Measurements from ENCODE around the gene FOXA2. TPM values are rescaled to one million over a fixed set of nuclear protein-coding genes. Genes with fewer than 3 reads are reported as not detected.
A peak's percentile ranks its signal among the peaks of the same experiment; 100 is the strongest.

FOXA2 gene
- total and polyA plus RNA-seq, 2 of the 13 experiments (the other 11 are each of a cell fraction or from before 2014, with no cell fraction given) = 8.8 to 12.2 TPM

DNA sequence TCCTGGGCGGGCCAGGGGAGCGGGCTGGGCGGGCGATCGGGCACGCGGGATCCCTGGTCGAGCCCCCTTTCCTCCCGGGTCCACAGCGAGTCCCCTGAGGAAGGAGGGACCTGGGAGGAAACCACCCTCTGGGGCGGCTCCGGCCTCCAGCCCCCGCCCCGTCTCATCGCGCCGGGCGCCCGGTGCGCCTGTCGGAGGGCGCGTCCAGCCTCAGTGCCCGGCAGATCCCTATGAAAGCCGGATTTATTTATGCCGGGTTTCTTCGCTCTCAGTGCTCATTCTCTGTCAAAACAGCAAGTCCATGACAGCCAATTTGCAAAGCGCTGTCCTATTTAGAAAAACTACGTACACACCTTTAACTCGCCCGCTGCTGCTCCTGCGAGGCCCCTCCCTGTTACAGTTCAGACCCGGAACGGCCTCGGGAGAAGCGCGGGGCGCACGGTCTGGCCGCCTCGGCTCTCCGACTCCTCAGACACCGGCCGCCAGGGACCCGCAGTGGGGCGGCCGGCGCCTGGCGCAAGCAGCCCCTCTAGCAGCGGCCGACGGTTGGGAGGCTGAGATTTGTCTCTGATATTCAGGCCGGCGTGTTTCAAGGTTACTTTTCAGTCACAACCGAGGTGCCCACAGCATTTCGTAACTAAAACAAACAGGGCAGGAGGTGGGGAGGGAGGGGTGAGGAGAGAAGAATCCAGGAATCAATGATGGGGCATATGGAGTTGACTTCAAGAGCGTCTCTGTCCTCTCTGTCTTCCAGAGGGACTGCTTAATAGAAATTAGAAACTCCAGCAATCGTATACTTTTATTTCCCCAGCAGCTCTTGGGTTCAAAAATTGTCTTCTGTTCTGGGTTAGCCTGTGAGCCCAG, 782 bp upstream of the FOXA2 start (continued):
- TF ChIP-seq ARNT2 (CRISPR knock-in tag; IDR thresholded peaks at IDR 0.05; ENCODE audit: low read depth) = peak; percentile 55; the same call in 1 of the 2 replicates
- TF ChIP-seq, protein P1, sequence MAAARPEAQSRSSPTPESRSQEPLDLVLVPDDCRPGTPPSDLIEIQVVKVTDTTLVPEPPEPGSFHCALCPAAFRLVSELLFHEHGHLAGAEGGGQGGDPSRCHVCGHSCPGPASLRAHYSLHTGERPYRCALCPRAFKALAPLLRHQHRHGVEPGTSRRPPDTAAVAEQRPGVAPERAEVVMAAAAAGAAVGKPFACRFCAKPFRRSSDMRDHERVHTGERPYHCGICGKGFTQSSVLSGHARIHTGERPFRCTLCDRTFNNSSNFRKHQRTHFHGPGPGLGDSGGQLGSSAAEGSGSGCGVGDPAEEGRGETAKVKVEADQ (CRISPR knock-in tag; IDR thresholded peaks at IDR 0.05; ENCODE audit: borderline replicate concordance) = no peak
- peak; percentile 73; the same call in 1 of the 2 replicates for TF ChIP-seq NRL (CRISPR knock-in tag; IDR thresholded peaks at IDR 0.05; ENCODE audit: borderline replicate concordance)
- no peak; the same call in 1 of the 2 replicates for TF ChIP-seq SMYD3 (CRISPR knock-in tag; IDR thresholded peaks at IDR 0.05)
- TF ChIP-seq ZNF468 (CRISPR knock-in tag; IDR thresholded peaks at IDR 0.05) = no peak
- TF ChIP-seq, protein P2, sequence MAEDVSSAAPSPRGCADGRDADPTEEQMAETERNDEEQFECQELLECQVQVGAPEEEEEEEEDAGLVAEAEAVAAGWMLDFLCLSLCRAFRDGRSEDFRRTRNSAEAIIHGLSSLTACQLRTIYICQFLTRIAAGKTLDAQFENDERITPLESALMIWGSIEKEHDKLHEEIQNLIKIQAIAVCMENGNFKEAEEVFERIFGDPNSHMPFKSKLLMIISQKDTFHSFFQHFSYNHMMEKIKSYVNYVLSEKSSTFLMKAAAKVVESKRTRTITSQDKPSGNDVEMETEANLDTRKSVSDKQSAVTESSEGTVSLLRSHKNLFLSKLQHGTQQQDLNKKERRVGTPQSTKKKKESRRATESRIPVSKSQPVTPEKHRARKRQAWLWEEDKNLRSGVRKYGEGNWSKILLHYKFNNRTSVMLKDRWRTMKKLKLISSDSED (CRISPR knock-in tag; IDR thresholded peaks at IDR 0.05) = no peak
- TF ChIP-seq, protein P3, sequence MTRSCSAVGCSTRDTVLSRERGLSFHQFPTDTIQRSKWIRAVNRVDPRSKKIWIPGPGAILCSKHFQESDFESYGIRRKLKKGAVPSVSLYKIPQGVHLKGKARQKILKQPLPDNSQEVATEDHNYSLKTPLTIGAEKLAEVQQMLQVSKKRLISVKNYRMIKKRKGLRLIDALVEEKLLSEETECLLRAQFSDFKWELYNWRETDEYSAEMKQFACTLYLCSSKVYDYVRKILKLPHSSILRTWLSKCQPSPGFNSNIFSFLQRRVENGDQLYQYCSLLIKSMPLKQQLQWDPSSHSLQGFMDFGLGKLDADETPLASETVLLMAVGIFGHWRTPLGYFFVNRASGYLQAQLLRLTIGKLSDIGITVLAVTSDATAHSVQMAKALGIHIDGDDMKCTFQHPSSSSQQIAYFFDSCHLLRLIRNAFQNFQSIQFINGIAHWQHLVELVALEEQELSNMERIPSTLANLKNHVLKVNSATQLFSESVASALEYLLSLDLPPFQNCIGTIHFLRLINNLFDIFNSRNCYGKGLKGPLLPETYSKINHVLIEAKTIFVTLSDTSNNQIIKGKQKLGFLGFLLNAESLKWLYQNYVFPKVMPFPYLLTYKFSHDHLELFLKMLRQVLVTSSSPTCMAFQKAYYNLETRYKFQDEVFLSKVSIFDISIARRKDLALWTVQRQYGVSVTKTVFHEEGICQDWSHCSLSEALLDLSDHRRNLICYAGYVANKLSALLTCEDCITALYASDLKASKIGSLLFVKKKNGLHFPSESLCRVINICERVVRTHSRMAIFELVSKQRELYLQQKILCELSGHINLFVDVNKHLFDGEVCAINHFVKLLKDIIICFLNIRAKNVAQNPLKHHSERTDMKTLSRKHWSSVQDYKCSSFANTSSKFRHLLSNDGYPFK (CRISPR knock-in tag; IDR thresholded peaks at IDR 0.05; ENCODE audit: borderline replicate concordance) = no peak; the same call in 1 of the 2 replicates
- peak; percentile 93 for TF ChIP-seq HDAC1 (CRISPR knock-in tag; IDR thresholded peaks at IDR 0.05)
- TF ChIP-seq, protein P4, sequence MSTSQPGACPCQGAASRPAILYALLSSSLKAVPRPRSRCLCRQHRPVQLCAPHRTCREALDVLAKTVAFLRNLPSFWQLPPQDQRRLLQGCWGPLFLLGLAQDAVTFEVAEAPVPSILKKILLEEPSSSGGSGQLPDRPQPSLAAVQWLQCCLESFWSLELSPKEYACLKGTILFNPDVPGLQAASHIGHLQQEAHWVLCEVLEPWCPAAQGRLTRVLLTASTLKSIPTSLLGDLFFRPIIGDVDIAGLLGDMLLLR (CRISPR knock-in tag; IDR thresholded peaks at IDR 0.05) = 0 out of 2 replicates have a peak, but pooled peaks have one; percentile 34
- TF ChIP-seq ZFP1 (CRISPR knock-in tag; IDR thresholded peaks at IDR 0.05) = peak; percentile 82; the same call in 1 of the 2 replicates
- no peak for TF ChIP-seq SUZ12 (IDR thresholded peaks at IDR 0.05; ENCODE audit: low read depth, low read length)
- TF ChIP-seq ZNF557 (CRISPR knock-in tag; IDR thresholded peaks at IDR 0.05) = 0 out of 2 replicates have a peak, but pooled peaks have one; percentile 26
- TF ChIP-seq ZNF550 (CRISPR knock-in tag; IDR thresholded peaks at IDR 0.05; ENCODE audit: borderline replicate concordance) = peak; percentile 49; the same call in 1 of the 2 replicates
- no peak for TF ChIP-seq ZNF383 (CRISPR knock-in tag; IDR thresholded peaks at IDR 0.05; ENCODE audit: borderline replicate concordance)
- TF ChIP-seq SOX13 (IDR thresholded peaks at IDR 0.05) = peak; percentile 79
- TF ChIP-seq SOX13 (CRISPR knock-in tag; conservative IDR thresholded peaks at IDR 0.05 in 1 of 2, IDR thresholded peaks at IDR 0.05 in 1 of 2) = peak in 1 of 2 experiments; percentile 93; a peak in 2 of 4 replicates
- TF ChIP-seq NCOR1 (IDR thresholded peaks at IDR 0.05; ENCODE audit: borderline replicate concordance, low read length) = no peak; the same call in 1 of the 2 replicates
- TF ChIP-seq MAFK (conservative IDR thresholded peaks at IDR 0.05 in 1 of 2, IDR thresholded peaks at IDR 0.05 in 1 of 2; ENCODE audit: low read length in 2 of 2) = no peak
- peak; percentile 35; the same call in 1 of the 2 replicates for TF ChIP-seq HNRNPL (IDR thresholded peaks at IDR 0.05; ENCODE audit: low read depth, low read length)
